ENCODE data around the gene CNOT6.
"Not testable (repeated sequence)": the region's sequence is repeated elsewhere in the genome, so short reads cannot be mapped to it uniquely, and the experiment has no call there.

CNOT6 gene

DNA sequence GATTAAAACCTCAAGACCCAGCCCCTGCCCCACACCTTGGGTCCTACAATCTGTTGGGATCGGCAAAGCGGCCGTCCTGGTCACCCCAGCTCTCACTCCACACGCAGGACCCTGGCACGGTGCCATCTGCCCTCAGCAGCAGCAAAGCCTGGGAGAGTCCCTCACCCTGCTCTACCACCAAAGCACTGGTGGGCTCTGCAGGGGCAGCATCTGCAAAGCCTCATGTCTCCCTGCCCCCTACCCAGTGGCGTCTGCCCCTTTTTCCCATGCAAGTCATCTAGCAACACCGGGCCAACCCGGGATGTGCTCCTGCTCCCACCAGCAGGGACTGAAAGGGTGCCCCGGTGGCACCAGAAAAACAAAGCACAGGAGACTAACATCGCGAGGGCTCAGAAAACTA, 19.6 kb upstream of the CNOT6 start:
- Histone ChIP-seq H4K20me1 (ENCODE audit: insufficient read depth, low read length) (0 out of 2 replicates have a peak, but pooled peaks cover 6% of the 10 kb centered on the region), H3K27ac (ENCODE audit: low read length) (no peak overlapping the region), H3K36me3 (ENCODE audit: insufficient read depth, low read length) (no peaks in the 10 kb centered on the region), H3K27me3 (ENCODE audit: insufficient read depth, low read length, poor library complexity) (no peaks in the 10 kb centered on the region), H3K4me3 (ENCODE audit: low read depth in 1 of 2, low read length in 2 of 2) (no peak overlapping the region), H3K79me2 (ENCODE audit: insufficient read depth, low read length) (no peaks in the 10 kb centered on the region), H2AFZ (ENCODE audit: low read depth, low read length) (no peak overlapping the region), H3K4me2 (ENCODE audit: insufficient read depth, low read length) (no peak overlapping the region), H3K9ac (ENCODE audit: low read depth, low read length) (no peak overlapping the region), H3K9me3 (ENCODE audit: insufficient read depth, low read length, severe bottlenecking) (no peaks in the 10 kb centered on the region), H3K4me1 (ENCODE audit: insufficient read depth, low read length) (no peaks in the 10 kb centered on the region)
- TF ChIP-seq, protein P1, sequence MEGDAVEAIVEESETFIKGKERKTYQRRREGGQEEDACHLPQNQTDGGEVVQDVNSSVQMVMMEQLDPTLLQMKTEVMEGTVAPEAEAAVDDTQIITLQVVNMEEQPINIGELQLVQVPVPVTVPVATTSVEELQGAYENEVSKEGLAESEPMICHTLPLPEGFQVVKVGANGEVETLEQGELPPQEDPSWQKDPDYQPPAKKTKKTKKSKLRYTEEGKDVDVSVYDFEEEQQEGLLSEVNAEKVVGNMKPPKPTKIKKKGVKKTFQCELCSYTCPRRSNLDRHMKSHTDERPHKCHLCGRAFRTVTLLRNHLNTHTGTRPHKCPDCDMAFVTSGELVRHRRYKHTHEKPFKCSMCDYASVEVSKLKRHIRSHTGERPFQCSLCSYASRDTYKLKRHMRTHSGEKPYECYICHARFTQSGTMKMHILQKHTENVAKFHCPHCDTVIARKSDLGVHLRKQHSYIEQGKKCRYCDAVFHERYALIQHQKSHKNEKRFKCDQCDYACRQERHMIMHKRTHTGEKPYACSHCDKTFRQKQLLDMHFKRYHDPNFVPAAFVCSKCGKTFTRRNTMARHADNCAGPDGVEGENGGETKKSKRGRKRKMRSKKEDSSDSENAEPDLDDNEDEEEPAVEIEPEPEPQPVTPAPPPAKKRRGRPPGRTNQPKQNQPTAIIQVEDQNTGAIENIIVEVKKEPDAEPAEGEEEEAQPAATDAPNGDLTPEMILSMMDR (IDR thresholded peaks at IDR 0.05; ENCODE audit: borderline replicate concordance, extremely low read depth, low read length, poor library complexity, severe bottlenecking) = no peak
- no peak for TF ChIP-seq EZH2 (IDR thresholded peaks at IDR 0.05; ENCODE audit: borderline replicate concordance, low read depth, low read length, severe bottlenecking)
- DNase-seq = no peak
- ATAC-seq (ENCODE audit: insufficient read depth, low read depth) = no peak

DNA sequence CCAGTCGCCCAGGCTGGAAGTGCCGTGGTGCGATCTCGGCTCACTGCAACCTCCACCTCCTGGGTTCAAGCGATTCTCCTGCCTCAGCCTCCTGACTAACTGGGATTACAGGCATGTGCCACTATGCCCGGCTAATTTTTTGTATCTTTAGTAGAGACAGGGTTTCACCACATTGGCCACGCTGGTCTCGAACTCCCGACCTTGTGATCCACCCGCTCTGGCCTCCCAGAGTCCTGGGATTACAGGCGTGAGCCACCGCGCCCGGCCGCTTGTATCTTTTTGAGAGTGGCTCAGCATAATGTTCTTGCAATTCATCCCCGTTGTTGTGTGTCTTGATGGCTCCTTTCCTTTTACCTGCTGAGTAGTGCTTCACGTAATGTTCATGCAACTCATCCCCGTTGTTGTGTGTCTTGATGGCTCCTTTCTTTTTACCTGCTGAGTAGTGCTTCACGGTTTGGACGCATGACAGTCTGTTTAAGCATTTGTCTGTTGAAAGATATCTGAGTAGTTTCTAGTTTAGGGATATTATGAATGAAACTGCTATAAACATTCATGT, 18.1 kb upstream of the CNOT6 start:
- not testable (repeated sequence) for H3K4me2 ChIP-seq (ENCODE audit: insufficient read depth, low read length); H3K27ac ChIP-seq (ENCODE audit: low read length); H3K36me3 ChIP-seq (ENCODE audit: insufficient read depth, low read length); H3K9ac ChIP-seq (ENCODE audit: low read depth, low read length); H4K20me1 ChIP-seq (ENCODE audit: insufficient read depth, low read length); DNase-seq; H3K9me3 ChIP-seq (ENCODE audit: insufficient read depth, low read length, severe bottlenecking); H2AFZ ChIP-seq (ENCODE audit: low read depth, low read length); H3K4me3 ChIP-seq (ENCODE audit: low read depth in 1 of 2, low read length in 2 of 2); ATAC-seq (ENCODE audit: insufficient read depth, low read depth); H3K79me2 ChIP-seq (ENCODE audit: insufficient read depth, low read length); H3K27me3 ChIP-seq (ENCODE audit: insufficient read depth, low read length, poor library complexity); H3K4me1 ChIP-seq (ENCODE audit: insufficient read depth, low read length)

DNA sequence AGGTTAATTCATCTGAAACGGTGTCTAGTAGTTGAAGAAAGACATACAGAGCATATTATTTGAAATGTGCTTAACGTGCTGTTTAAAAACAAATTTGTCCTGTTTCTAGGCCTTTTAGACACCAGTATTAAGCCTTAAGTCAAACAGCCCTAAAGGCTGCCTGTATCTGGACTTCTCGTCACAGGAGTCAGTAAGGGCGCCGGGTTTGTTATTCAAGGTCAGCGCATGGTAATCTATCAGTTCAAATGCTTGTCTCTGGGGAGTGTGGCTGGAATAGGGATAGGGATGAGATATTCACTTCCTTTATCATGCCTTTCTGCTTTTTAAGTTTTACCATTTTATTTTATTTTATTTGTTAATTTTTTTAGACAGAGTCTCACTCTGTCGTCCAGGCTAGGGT, 9.4 kb upstream of the CNOT6 start:
- ATAC-seq (ENCODE audit: insufficient read depth, low read depth) (no peak), DNase-seq (no peak)
- H2AFZ ChIP-seq (ENCODE audit: low read depth, low read length) = no peak overlapping the region
- H3K27ac ChIP-seq (ENCODE audit: low read length) = no peak overlapping the region
- no peaks in the 10 kb centered on the region for H3K79me2 ChIP-seq (ENCODE audit: insufficient read depth, low read length)
- H3K4me3 ChIP-seq (ENCODE audit: low read depth in 1 of 2, low read length in 2 of 2) = no peak overlapping the region
- H3K4me2 ChIP-seq (ENCODE audit: insufficient read depth, low read length) = no peak overlapping the region
- H4K20me1 ChIP-seq (ENCODE audit: insufficient read depth, low read length) = no peaks in the 10 kb centered on the region
- H3K9me3 ChIP-seq (ENCODE audit: insufficient read depth, low read length, severe bottlenecking) = no peaks in the 10 kb centered on the region
- no peaks in the 10 kb centered on the region for H3K4me1 ChIP-seq (ENCODE audit: insufficient read depth, low read length)
- no peaks in the 10 kb centered on the region for H3K27me3 ChIP-seq (ENCODE audit: insufficient read depth, low read length, poor library complexity)
- H3K36me3 ChIP-seq (ENCODE audit: insufficient read depth, low read length) = no peaks in the 10 kb centered on the region
- TF ChIP-seq, protein P1 (IDR thresholded peaks at IDR 0.05; ENCODE audit: borderline replicate concordance, extremely low read depth, low read length, poor library complexity, severe bottlenecking) = no peak
- TF ChIP-seq EZH2 (IDR thresholded peaks at IDR 0.05; ENCODE audit: borderline replicate concordance, low read depth, low read length, severe bottlenecking) = no peak
- H3K9ac ChIP-seq (ENCODE audit: low read depth, low read length) = no peak overlapping the region

DNA sequence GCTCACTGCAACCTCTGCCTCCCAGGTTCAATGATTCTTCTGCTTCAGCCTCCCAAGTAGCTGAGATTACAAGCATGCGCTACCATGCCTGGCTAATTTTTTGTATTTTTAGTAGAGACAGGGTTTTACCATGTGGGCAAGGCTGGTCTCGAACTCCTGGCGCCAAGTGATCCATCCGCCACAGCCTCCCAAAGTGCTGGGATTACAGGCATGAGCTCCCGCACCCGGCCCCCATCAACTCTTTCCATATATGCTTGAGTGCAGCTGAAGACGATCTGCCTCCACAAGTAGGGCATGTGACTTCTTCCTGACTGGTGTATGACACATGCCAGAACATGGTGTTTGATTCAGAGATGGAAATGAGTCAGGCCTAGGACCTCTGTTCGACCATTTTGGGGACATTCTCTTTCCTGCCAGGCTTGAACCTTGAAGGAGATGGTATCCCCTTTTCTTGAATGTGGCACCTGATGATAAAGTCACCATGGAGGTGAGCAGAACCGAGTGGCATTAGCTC, 7.5 kb upstream of the CNOT6 start:
- no peaks in the 10 kb centered on the region for H3K79me2 ChIP-seq (ENCODE audit: insufficient read depth, low read length)
- no peak for TF ChIP-seq EZH2 (IDR thresholded peaks at IDR 0.05; ENCODE audit: borderline replicate concordance, low read depth, low read length, severe bottlenecking)
- TF ChIP-seq, protein P1 (IDR thresholded peaks at IDR 0.05; ENCODE audit: borderline replicate concordance, extremely low read depth, low read length, poor library complexity, severe bottlenecking) = no peak
- no peaks in the 10 kb centered on the region for H3K27me3 ChIP-seq (ENCODE audit: insufficient read depth, low read length, poor library complexity)
- H3K9me3 ChIP-seq (ENCODE audit: insufficient read depth, low read length, severe bottlenecking) = no peaks in the 10 kb centered on the region
- no peaks in the 10 kb centered on the region for H4K20me1 ChIP-seq (ENCODE audit: insufficient read depth, low read length)
- H3K4me3 ChIP-seq (ENCODE audit: low read depth in 1 of 2, low read length in 2 of 2) = no peak overlapping the region
- no peak overlapping the region for H2AFZ ChIP-seq (ENCODE audit: low read depth, low read length)
- H3K27ac ChIP-seq (ENCODE audit: low read length) = no peak overlapping the region
- H3K9ac ChIP-seq (ENCODE audit: low read depth, low read length) = no peak overlapping the region
- no peaks in the 10 kb centered on the region for H3K4me1 ChIP-seq (ENCODE audit: insufficient read depth, low read length)
- DNase-seq = no peak
- 0 out of 2 replicates have a peak, but pooled peaks cover 3% of the 10 kb centered on the region for H3K36me3 ChIP-seq (ENCODE audit: insufficient read depth, low read length)
- no peak overlapping the region for H3K4me2 ChIP-seq (ENCODE audit: insufficient read depth, low read length)
- no peak for ATAC-seq (ENCODE audit: insufficient read depth, low read depth)
